NCI-H2107 treated with DMSO at 0.1 percent for 48 hours (cell line): ENCODE results near the gene PHTF1.
"Not testable (repeated sequence)": the region's sequence is repeated elsewhere in the genome, so short reads cannot be mapped to it uniquely, and the experiment has no call there.

ENCODE experiments used
- DNase-seq: peaks from one replicate; lab custom pipeline; 2025; ENCODE audit not compliant: unreplicated experiment; lab: John Stamatoyannopoulos, UW

The PHTF1 gene

DNA sequence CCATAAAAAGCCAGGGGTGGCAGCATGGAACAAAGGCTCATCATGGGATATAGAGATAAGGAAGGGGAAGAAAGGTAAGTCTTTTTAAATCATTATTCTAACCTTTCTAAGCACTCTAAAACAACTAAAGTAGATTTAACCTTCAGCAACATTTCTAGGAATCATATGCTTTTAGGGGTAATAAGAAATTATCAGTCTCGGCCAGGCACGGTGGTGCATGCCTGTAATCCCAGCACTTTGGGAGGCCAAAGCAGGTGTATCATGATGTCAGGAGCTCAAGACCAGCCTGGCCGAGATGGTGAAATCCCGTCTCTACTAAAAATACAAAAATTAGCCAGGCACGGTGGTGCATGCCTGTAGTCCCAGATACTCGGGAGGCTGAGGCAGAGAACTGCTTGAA, 20.3 kb upstream of the PHTF1 start:
- no peak for DNase-seq

DNA sequence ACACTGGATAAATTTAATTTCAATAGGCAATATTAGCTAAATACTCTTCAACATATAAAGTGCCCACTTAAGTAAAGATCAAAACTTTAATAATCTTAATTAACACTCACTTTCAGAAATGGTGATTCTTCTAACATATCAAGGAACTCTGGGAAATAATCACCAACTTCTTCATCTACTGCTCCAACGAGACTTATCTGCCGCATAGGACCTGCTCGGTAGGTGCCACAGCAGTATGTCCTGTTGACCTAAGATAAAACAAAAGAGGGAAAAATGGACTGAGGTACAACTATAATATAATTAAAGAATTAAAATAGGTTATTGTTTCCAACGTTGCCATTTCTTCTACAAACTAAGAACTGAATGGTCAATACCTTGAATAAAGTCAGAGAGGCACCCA, 18.3 kb upstream of the PHTF1 start:
- no peak for DNase-seq

DNA sequence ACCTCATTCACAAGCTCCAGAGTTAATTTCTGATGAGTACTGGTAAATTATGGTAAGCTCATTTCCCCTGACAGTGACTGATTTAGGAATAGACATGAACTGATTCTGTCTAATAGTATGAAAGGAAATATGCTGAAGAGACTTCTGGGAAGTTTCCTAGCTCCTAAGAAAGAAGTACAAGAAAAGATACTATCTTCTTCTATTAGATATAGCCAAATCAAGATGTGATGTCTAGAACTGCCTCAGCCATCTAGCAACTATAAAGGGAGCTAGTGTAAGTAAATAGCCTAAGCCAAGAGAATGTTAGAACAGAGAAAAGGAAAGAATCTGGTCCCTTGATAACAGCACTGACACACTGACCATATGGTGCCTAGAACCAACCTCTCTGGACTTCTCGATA, 10.7 kb upstream of the PHTF1 start:
- no peak for DNase-seq

DNA sequence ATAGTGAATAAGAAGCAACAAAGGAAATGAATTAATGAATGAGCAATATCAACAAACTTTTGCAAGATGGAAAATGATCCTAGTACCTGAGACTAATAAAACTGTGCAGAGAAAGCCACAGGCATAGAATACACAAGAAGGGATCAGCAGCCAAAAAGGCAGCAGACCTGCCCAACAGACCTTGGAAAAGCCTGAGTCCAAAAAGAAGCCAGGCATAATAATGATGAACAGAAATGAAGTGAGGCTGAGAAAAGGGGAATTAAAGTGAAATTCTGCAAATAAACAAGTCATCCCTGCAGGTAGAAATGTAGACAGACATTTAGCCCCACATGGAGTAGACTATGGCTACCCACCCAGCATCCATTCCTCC, 10.3 kb upstream of the PHTF1 start:
- DNase-seq = no peak

DNA sequence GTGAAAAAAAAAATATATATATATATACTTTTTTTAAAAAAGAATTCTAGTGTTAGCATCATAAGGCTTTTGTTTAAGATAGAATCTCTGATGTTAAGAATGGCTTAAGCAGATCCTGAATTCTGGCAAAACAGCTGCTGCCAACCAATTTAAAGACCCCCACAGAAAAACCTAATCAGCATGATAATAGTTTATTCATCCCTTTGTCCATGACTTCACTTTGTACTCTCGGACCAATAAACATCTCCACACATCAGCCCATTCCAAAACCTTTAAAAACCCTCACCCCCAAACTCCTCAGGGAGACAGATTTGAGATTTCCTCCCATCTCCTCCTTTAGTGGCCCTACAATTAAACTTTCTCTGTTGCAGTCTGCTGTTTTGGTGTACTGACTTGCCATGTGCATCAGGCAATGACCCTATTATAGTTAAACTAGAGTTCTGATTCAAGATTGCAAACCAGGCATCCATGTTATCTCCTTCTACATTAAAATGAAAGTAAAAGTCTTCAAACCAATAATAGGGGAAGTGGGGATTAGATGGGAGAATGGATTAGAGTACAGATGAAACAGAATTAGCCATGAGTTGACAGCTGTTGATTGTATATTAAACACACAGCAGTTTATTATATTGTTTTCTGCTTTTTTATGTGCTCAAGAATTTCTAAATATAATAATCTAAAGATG, 9.8 kb upstream of the PHTF1 start:
- no peak for DNase-seq

DNA sequence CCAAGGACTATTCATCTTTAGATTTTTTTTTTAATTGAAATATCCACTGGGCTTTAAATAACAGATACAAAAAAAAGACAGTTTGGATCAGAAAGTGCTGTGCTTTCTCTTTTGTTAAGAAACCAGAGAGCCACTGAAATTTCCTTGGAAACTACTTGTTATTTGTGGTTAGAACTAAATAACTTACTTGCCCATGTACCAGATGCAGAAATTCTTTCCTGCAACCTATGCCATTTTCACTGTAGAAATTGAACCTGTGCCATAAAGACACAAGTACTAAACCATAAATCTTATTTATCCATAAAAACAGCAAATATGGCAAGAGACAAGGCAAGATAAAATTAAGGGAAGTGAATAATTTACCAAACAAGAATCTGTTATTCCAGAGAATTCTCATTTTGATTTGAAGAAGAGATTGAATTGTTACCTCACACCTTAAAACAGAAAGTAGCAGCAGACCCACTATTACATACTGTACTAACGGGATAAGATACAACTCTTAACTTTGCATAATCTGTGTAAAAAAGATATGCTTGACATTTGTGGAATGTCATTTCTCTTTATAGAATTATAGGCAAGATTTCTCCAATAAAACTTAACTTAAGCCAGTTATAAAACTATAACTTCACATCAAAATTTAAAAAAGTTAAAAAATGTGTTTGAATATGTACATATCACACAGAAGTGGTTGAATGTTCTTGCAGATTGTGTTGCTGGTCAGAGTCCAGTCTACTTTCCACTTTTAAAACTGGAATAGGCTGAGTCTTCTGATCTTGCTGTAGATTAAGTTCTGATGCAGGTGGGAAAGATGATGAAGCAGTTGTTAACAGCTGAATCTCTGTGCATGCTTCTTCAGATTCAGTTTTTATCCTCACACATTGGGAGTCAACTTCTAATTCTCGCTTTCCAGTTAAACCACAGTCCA, 6.3 kb upstream of the PHTF1 start:
- DNase-seq = no peak

DNA sequence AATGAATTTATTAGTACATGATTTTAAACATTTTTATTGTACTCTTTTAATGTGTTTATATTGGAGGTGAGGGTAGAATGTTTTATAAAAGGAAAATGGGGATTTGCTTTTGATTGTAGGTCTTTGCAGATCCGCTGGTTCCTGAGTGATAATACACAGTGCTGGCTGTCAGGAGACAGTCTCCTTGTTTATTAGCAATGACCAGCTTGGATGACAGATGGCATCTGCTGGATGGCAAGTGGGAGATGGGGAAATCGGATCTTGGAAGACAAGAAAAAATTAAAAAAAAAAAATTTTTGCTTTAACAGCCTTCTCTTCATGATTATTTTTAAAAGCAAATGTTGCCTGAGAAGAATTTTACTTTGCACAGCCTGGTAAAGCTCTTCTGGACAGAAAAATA, 4.4 kb upstream of the PHTF1 start:
- DNase-seq = no peak

DNA sequence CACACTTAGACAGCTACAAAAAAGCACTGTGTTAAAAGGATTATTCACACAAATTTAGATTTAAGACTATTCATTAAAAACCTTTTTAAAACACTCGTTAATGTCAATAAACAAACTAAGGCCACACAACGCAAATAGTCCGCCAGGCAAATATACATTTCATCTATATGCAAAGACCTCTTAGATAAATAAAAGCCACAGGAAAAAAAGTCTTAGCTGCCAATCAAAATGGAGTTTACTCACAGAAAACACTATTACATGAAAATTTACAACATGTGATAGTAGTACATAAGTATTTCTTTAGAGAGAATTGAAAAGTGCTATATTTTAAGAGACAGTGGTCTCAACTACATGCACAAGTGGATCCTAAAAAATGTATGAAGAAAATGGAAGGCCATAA, 2.7 kb upstream of the PHTF1 start:
- no peak for DNase-seq

DNA sequence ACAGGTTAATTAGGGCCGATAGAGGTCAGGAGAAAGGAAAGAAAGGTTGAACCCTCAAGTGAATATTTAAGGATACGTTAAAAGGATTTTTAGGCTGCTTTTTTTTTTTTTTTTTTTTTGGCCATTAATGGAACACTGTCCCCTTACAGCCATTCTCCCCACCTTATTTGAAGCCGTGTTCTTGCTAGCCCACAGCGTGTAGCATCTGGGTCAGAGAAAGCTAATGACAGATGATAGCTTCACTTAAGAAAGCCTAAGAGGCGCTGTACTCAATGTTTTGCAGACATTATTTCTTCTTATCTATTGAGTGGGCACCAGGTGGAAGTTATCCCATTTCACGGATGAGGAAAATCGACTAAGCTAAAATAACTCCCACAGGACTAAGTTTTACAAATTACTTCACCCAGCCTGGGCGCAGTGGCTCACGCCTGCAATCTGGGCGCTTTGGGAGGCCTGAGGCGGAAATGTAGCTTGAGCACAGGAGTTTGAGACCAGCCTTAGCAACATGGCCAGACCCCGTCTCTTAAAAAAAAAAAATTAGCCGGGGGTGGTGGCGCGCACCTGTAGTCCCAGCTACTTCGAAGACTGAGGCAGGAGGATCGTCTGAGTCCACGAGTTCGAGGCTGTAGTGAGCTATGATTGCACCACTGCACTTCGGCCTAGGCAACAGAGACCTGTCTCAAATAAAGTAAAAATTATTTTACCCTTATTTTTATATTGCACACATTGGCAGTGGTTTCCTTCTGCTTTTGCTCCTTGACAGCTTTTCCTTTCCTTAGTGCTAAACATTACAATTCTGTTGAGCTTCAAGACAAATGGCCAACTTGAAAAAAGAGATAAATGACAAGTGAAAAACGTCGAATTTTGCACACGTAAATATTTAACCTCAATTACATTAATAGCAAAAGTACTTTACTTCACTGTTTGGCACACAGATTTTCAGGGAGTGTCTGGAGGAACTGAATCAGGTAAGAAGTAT, 1.1 kb upstream of the PHTF1 start:
- no peak for DNase-seq

DNA sequence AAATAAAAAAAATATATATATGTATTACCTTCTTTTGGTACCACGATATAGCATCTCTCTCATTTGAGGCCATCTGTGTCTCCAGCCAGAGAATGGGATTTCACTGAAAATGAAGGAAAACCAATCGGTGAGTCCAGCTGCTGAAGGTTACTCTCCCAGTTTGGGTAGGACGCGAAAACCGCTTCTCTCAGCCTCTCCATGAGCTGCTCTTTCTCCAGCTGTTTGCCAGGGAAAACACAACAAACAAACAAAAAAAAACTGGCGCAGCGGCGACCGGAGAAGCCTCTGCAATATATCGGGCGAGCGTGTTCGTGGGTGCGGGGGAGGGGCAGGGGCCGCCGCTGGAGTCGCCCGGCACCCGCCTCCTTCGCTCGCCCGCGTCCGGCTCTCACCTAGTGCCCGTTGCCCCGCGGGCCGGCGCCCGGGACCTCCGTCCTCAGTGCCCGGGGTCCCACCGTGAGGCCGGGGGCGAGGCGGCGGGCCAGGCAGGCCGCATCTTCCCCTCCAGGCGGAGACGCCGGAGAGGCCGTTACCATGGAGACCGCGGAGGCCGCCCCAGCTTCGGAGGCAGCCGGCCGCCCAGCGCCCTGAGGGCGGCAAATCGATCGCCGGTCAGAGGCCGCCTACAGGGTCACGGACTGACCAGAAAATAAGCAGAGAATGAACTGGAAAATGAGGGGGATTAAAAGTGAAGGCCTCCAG, 504 bp downstream of the PHTF1 start:
- peak; percentile 33 for DNase-seq

DNA sequence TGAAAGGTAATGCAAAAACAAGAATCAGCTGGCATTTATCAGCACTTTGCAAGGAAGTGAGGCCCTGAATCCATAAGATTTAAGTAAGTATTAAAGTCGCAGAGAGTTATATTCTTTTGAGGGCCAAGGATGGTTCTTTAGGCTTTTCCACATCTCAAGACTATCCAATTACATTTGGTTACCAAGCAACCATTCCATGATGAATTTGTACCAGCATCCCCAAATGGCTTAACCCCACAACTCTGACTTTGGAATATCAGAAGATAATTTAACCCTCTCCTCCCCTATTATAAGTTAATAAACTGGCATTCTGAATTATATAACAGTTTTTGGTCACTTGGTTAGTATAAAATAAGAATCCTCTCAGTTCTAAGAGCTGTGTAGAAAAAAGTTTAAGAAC, 2.8 kb downstream of the PHTF1 start:
- no peak for DNase-seq

DNA sequence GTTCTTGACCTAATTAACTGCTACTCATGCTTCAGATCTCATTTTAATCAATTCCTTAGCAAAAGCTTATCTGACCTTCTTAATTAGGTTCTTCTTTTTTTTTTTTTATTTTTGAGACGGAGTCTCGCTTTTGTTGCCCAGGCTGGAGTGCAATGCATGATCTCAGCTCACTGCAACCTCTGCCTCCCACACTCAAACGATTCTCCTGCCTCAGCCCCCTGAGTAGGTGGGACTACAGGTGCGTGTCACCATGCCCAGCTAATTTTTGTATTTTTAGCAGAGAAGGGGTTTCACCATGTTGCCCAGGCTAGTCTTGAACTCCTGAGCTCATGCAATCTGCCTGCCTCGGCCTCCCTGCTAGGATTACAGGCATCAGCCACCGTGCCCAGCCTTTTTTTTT, 6.0 kb downstream of the PHTF1 start:
- DNase-seq = not testable (repeated sequence)

DNA sequence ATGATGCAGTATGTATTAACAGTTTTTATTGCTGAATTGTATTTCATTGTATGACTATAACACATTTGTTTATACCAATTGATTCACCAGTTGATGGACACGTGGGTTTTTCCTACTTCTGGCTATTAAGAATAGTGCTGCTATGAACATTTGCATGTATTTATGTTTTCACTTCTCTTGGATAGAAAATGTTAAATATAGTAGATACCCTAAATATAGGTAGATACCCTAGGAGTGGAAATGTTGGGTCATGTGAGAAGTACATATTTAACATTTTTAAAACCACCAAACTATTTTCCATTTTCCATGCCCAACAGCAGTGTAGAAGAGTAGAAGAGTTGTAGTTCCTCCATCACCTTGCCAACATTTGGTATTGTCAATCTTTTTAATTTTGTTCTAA, 7.8 kb downstream of the PHTF1 start:
- DNase-seq = no peak

DNA sequence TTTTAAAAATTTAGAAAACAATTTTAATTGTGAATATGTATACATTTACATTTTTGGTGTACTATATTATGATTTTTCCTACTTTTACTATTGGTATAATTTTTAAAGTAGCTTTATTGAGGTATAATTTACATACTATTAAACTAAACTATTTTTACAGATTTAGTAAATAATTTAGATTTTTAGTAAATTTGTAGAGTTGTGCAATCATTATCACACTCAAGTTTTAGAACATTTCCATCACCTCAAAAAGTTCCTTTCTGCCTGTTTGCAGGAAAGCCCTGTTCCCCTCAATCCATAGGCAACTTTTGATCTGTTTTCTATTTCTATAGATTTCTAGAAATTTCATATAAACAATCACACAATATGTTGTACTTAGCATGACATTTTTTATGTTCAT, 8.2 kb downstream of the PHTF1 start:
- no peak for DNase-seq

DNA sequence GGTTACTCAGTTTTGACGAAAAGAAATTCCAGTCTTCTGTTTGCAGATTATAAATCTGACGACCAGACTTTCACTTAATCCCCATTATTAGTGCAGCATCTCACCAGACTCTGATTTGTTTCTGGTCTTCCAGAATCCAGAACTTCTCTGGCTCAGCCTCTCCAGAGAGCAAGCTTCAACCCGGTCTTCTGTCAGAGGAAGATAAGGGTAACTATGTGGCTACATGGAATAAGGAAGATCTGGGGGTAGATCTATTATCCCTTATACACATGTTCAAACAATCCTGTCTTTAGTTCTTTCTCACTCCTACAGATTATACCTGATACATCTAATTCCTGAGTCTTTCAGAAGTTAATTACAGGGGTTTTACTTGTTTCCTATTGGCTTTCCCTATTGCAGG, 9.9 kb downstream of the PHTF1 start:
- no peak for DNase-seq

DNA sequence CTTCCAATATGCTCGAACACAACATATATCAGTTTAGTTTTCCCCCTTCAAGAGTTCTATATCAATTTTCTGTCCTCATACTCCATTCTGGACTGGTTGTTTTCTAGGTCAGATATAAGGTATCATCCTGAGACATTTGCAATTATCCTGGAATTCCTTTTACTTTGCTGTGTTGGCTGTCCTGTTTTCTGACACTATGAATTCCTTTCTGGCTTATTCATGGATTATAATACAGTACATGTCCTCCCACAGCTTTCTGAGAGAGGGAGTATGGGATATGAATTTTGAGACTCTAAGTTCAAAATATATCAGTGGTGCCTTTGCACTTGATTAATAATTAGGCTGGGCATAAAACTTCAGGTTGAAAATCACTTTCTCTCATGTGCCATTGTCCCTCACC, 11.9 kb downstream of the PHTF1 start:
- no peak for DNase-seq

DNA sequence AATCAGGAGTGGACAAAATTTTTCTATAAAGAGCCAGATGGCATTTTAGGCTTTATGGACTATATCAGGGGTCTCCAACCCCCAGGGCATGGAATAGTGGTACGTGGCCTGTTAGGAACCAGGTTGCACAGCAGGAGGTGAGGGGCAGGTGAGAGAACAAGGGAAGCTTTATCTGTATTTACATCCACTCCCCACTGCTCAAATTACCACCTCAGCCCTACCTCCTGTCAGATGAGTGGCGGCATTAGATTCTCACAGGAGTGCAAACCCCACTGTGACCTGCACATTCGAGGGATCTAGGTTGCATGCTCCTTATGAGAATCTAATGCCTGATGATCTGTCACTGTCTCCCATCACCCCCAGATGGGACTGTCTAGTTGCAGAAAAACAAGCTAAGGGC, 13.9 kb downstream of the PHTF1 start:
- DNase-seq = peak; percentile 40

DNA sequence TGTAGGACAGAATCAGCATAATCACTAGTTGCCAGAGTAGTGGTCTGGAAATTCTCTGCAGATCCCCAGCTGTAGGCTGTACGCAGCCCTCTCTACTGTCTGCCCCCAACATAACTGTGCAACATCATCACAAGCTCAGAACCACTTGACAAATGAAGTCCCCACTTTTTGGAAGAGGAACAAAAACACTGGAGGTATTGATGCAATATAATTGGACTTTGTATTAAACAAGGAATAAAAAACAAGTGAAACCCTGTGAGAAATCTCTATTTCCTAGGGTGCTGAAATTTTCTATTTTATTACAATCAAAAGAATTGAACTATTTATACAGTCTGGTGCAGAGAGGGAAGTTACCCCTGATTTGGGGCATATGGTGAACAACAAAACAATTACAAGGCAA, 15.2 kb downstream of the PHTF1 start:
- DNase-seq = no peak

DNA sequence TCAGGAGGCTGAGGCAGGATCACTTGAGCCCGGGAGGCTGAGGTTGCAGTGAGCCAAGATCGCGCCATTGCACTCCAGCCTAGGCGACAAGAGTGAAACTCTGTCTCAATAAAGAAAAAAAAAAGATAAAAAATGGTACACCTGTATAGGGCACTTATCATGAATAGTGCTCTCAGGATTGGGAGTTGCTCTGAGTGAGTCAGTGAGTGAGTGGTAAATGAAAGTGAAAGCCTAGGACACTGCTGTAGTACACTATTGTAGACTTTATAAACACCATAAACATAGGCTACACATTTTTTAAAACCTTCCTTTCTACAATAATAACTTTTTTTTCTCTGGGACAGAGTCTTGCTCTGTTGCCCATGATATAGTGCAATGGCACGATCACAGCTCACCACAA, 16.8 kb downstream of the PHTF1 start:
- no peak for DNase-seq

DNA sequence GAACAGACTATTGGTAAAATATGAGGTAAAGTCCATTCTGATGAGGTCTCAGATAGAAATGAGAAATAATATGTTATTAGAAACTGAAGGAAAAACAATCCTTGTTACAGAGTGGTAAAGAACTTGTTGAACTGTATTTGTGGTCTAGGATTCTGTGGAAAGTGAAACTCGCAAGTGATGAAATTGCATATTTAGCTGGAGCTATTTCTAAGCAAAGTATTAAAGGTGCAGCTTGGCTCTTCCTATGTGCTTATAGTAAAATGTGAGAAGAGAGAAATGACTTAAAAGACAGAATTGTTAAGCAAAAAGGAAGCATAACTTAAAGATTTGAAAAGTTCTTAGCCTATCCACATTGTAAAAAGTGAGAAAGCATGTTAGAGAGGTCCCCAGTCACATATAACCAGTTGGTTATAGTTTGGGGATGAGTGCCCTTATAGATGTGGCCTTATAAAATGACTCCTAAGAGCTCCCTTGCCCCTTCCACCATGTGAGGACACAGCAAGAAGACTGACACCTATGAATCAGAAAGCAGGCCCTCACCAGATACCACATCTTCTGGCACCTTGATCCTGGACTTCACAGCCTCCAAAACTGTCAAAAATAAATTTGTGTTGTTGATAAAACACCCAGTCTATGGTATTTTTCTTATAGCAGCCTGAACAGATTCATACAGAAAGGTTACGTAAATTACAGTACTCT, 24.8 kb downstream of the PHTF1 start:
- DNase-seq = no peak
